ENCODE data around the gene SLC39A7.

GRCh38 chr6:33212857-33213165 lies 12.1 kb downstream of the SLC39A7 start:
- TF ChIP-seq POLR2A (IDR thresholded peaks at IDR 0.05; ENCODE audit: low read depth, low read length): no peak; the same call in 1 of the 2 replicates
- TF ChIP-seq POLR2AphosphoS5 (IDR thresholded peaks at IDR 0.05; ENCODE audit: low read depth, low read length): no peak; the same call in 1 of the 2 replicates
- no peak for TF ChIP-seq TAF1 (IDR thresholded peaks at IDR 0.05; ENCODE audit: borderline replicate concordance, low read depth, low read length)

Measured in GM12892 (cell line).